Erythroblast (primary cell): Measurements from ENCODE around the gene GPR173.

Source experiments
- GATA1 ChIP-seq: IDR thresholded peaks from 2 replicates; pipeline ENCODE4 v1.6.1; 2011; ENCODE audit warnings: low read depth, mild to moderate bottlenecking, control low read depth, low read length, moderate library complexity
- POLR2A ChIP-seq: IDR thresholded peaks from 2 replicates; pipeline ENCODE4 v1.6.1; 2011; ENCODE audit warnings: mild to moderate bottlenecking, low read length

- TF ChIP-seq POLR2A (no peak), GATA1 (no peak)
Observed at GRCh38 chrX:53047228-53047627, 1.4 kb upstream of the GPR173 start.
